T1000 (cell line): ENCODE results near the gene IPO4.
"Not testable (repeated sequence)": the region's sequence is repeated elsewhere in the genome, so short reads cannot be mapped to it uniquely, and the experiment has no call there.

ENCODE experiments used
- DNase-seq: peaks from one replicate; lab custom pipeline; 2025; ENCODE audit warnings: mixed read lengths; lab: John Stamatoyannopoulos, UW

IPO4 gene

GRCh38 chr14:24188251-24189058 lies at the start of gene IPO4:
Gene IPO4 (minus strand): TSS chr14:24188816. CDS start chr14:24188787, 29 bp downstream.
- DNase-seq, result peak; percentile 82

GRCh38 chr14:24238123-24238522 lies 49.5 kb upstream of the IPO4 start:
- no peak for DNase-seq

GRCh38 chr14:24237463-24237955 lies 48.9 kb upstream of the IPO4 start:
- no peak for DNase-seq

GRCh38 chr14:24236689-24237462 lies 48.3 kb upstream of the IPO4 start:
- DNase-seq, result no peak

GRCh38 chr14:24235804-24236688 lies 47.4 kb upstream of the IPO4 start:
- DNase-seq, result no peak

GRCh38 chr14:24234095-24235005 lies 45.7 kb upstream of the IPO4 start:
- no peak for DNase-seq

GRCh38 chr14:24233538-24233866 lies 44.9 kb upstream of the IPO4 start:
- no peak for DNase-seq

GRCh38 chr14:24232645-24233537 lies 44.3 kb upstream of the IPO4 start, which contains the start of gene GMPR2:
Gene GMPR2 (plus strand): TSS chr14:24232929. CDS start chr14:24233254, 325 bp downstream.
- DNase-seq, result no peak

- DNase-seq, result peak; percentile 90
These were observed 43.6 kb upstream of the IPO4 start, which contains the start of gene NEDD8 for GRCh38 chr14:24232121-24232644. Gene NEDD8 (minus strand): TSS chr14:24232367. CDS start chr14:24232267, 100 bp downstream.

- no peak for DNase-seq
These were observed 42.9 kb upstream of the IPO4 start for GRCh38 chr14:24231263-24232120.

GRCh38 chr14:24228902-24229301 lies 40.3 kb upstream of the IPO4 start:
- no peak for DNase-seq

GRCh38 chr14:24226473-24226872 lies 37.9 kb upstream of the IPO4 start:
- no peak for DNase-seq

- no peak for DNase-seq
These were observed 36.0 kb upstream of the IPO4 start for GRCh38 chr14:24224618-24225071.

- DNase-seq, result not testable (repeated sequence)
These were observed 34.4 kb upstream of the IPO4 start for GRCh38 chr14:24222987-24223386.

- no peak for DNase-seq
These were observed 30.9 kb upstream of the IPO4 start for GRCh38 chr14:24219521-24219920.

- DNase-seq, result no peak
These were observed 30.5 kb upstream of the IPO4 start for GRCh38 chr14:24219080-24219479.

GRCh38 chr14:24216876-24217275 lies 28.3 kb upstream of the IPO4 start:
- DNase-seq, result not testable (repeated sequence)

- DNase-seq, result no peak
These were observed 27.7 kb upstream of the IPO4 start for GRCh38 chr14:24216345-24216699.
